HCT116 (cell line): ENCODE results near the gene FRRS1. TPM values are rescaled to one million over a fixed set of nuclear protein-coding genes. Genes with fewer than 3 reads are reported as not detected.

Experiments used
- ATAC-seq: fragments of 200-7000 bp; cut with Tn5 transposase; 2 replicates; pipeline ENCODE4 v1.9.1; 2020; ENCODE audit warnings: mild to moderate bottlenecking, moderate library complexity
- BruUV-seq: library from RNA; stranded (reverse); fragments of 400-500 nt; replicated peaks from 2 replicates; lab custom pipeline; 2021; lab: Mats Ljungman, UMichigan
- CTCF ChIA-PET: fragments of 300-600 bp; sonication (Branson Sonifier 250); formaldehyde crosslinking; loops from one replicate; lab custom pipeline; 2021; ENCODE audit warnings: antibody characterized with exemption; lab: Charles Lee
- POLR2A ChIA-PET: fragments of 300-600, 350-600 bp; sonication (Branson Sonifier 250); formaldehyde crosslinking; loops from one replicate; lab custom pipeline; 2021; ENCODE audit warnings: antibody characterized with exemption; lab: Charles Lee
- RAD21 ChIA-PET, 2 experiments: fragments of 300-600 bp; sonication (Branson Sonifier 250); formaldehyde crosslinking; loops; one replicate each; lab custom pipeline; 2023; ENCODE audit warnings: low total read pairs in 2 of 2; ENCODE audit not compliant: uncharacterized antibody in 2 of 2, unreplicated experiment in 2 of 2, low non-redundant PET in 1 of 2; lab: Charles Lee
- DNase-seq: peaks from one replicate; pipeline ENCODE4 v3.0.0-alpha.2; 2010; ENCODE audit warnings: low read depth, low spot score
- H2AFZ ChIP-seq: fragments of 200-600 bp; shearing (Covaris generic), sonication (generic); 2 replicates; pipeline ENCODE4 v1.6.1; 2017; ENCODE audit warnings: low read depth, mixed run types, mixed read lengths, antibody characterized with exemption, low read length; ENCODE audit not compliant: poor library complexity, severe bottlenecking
- H3K27ac ChIP-seq: 2 replicates; pipeline ENCODE4 v1.5.1; 2012; ENCODE audit warnings: low read depth, low read length
- H3K27me3 ChIP-seq: fragments of 200-600 bp; sonication (generic); 2 replicates; pipeline ENCODE4 v1.6.1; 2016; ENCODE audit warnings: mixed run types, low read length, mixed read lengths; ENCODE audit not compliant: insufficient read depth
- H3K36me3 ChIP-seq, 2 experiments: fragments of 200-500 bp in 1 of 2; fragments of 200-600 bp in 1 of 2; sonication (Bioruptor generic) in 1 of 2; sonication (generic) in 1 of 2; 2 replicates each; pipeline versions ENCODE4 v1.5.1 to v1.6.1; 2014 to 2016; ENCODE audit warnings: low read length in 2 of 2, inconsistent platforms in 1 of 2, mixed read lengths in 1 of 2, mixed run types in 1 of 2; ENCODE audit not compliant: insufficient read depth in 2 of 2, control insufficient read depth in 1 of 2
- H3K4me1 ChIP-seq, 2 experiments: fragments of 200-600 bp in 1 of 2; sonication (generic) in 1 of 2; 2 replicates each; pipeline versions ENCODE4 v1.5.1 to v1.6.1; 2012 to 2017; ENCODE audit warnings: low read length in 2 of 2, inconsistent platforms in 1 of 2, mild to moderate bottlenecking in 1 of 2, mixed read lengths in 1 of 2, mixed run types in 1 of 2, moderate library complexity in 1 of 2; ENCODE audit not compliant: insufficient read depth in 2 of 2, control insufficient read depth in 1 of 2
- H3K4me2 ChIP-seq: fragments of 200-600 bp; sonication (generic); 2 replicates; pipeline ENCODE4 v1.6.1; 2017; ENCODE audit warnings: mixed run types, low read length, mixed read lengths
- H3K4me3 ChIP-seq, 2 experiments: fragments of 200-600 bp in 1 of 2; sonication (generic) in 1 of 2; replicated peaks in 1 of 2; 2 replicates each; pipeline ENCODE4 v1.5.1; 2011 to 2016; ENCODE audit warnings: low read length in 2 of 2, control low read depth in 1 of 2, low read depth in 1 of 2, mild to moderate bottlenecking in 1 of 2, mixed read lengths in 1 of 2, mixed run types in 1 of 2
- H3K79me2 ChIP-seq: fragments of 200-600 bp; sonication (generic); 2 replicates; pipeline ENCODE4 v1.6.1; 2017; ENCODE audit warnings: mild to moderate bottlenecking, mixed run types, low read length, moderate library complexity, mixed read lengths; ENCODE audit not compliant: insufficient read depth
- H3K9ac ChIP-seq: fragments of 200-600 bp; sonication (generic); 2 replicates; pipeline ENCODE4 v1.6.1; 2016; ENCODE audit warnings: low read length, mixed read lengths
- H3K9me2 ChIP-seq: fragments of 200-600 bp; sonication (generic), shearing (Covaris generic); 2 replicates; pipeline ENCODE4 v1.6.1; 2017; ENCODE audit warnings: mixed run types, mild to moderate bottlenecking, moderate library complexity; ENCODE audit not compliant: insufficient read depth
- H3K9me3 ChIP-seq, 2 experiments: fragments of 200-500 bp in 1 of 2; fragments of 200-600 bp in 1 of 2; sonication (Bioruptor generic) in 1 of 2; sonication (generic) in 1 of 2; 2 replicates each; pipeline ENCODE4 v1.6.1; 2014 to 2017; ENCODE audit warnings: low read length in 2 of 2, mixed read lengths in 2 of 2, inconsistent platforms in 1 of 2, low read depth in 1 of 2, mild to moderate bottlenecking in 1 of 2, mixed run types in 1 of 2, moderate library complexity in 1 of 2; ENCODE audit not compliant: control insufficient read depth in 1 of 2, insufficient read depth in 1 of 2
- H4K20me1 ChIP-seq: fragments of 200-600 bp; sonication (generic), shearing (Covaris generic); 2 replicates; pipeline ENCODE4 v1.6.1; 2017; ENCODE audit warnings: mixed run types, mild to moderate bottlenecking, moderate library complexity; ENCODE audit not compliant: insufficient read depth
- CBX3 ChIP-seq: IDR thresholded peaks from 2 replicates; pipeline ENCODE4 v1.6.1; 2012; ENCODE audit warnings: low read depth
- CEBPB ChIP-seq: IDR thresholded peaks from 2 replicates; pipeline ENCODE4 v1.6.1; 2012; ENCODE audit warnings: low read depth
- ELF1 ChIP-seq: IDR thresholded peaks from 2 replicates; pipeline ENCODE4 v1.6.1; 2012; ENCODE audit warnings: low read depth, borderline replicate concordance
- EZH2 ChIP-seq: fragments of 200-600 bp; sonication (generic); IDR thresholded peaks from 2 replicates; pipeline ENCODE4 v1.6.1; 2017; ENCODE audit warnings: antibody characterized with exemption, mixed run types
- EZH2phosphoT487 ChIP-seq: fragments of 200-600 bp; IDR thresholded peaks from 2 replicates; pipeline ENCODE4 v1.6.1; 2018; ENCODE audit warnings: antibody characterized with exemption, borderline replicate concordance
- POLR2A ChIP-seq: IDR thresholded peaks from 2 replicates; pipeline ENCODE4 v1.7.0; 2011; ENCODE audit warnings: borderline replicate concordance; ENCODE audit not compliant: insufficient read depth, insufficient read length; ENCODE audit errors: extremely low read depth
- POLR2AphosphoS5 ChIP-seq: IDR thresholded peaks from 2 replicates; pipeline ENCODE4 v1.6.1; 2011; ENCODE audit warnings: mild to moderate bottlenecking, low read depth, low read length, moderate library complexity
- RAD21 ChIP-seq: IDR thresholded peaks from 2 replicates; pipeline ENCODE4 v1.6.1; 2012; ENCODE audit warnings: low read depth, mild to moderate bottlenecking
- SIN3A ChIP-seq: IDR thresholded peaks from 2 replicates; pipeline ENCODE4 v1.6.1; 2012; ENCODE audit warnings: low read depth
- SP1 ChIP-seq: IDR thresholded peaks from 2 replicates; pipeline ENCODE4 v1.6.1; 2012; ENCODE audit warnings: low read depth
- TCF7L2 ChIP-seq: IDR thresholded peaks from 2 replicates; pipeline ENCODE4 v1.7.0; 2011; ENCODE audit warnings: borderline replicate concordance, inconsistent platforms; ENCODE audit not compliant: insufficient read depth, insufficient read length; ENCODE audit errors: extremely low read depth
- YY1 ChIP-seq: IDR thresholded peaks from 2 replicates; pipeline ENCODE4 v1.6.1; 2011; ENCODE audit warnings: low read length, low read depth, moderate library complexity, mild to moderate bottlenecking; ENCODE audit not compliant: insufficient replicate concordance; ENCODE audit errors: extremely low read depth
- ZFX ChIP-seq: fragments of 450-650 bp; IDR thresholded peaks from 2 replicates; pipeline ENCODE4 v1.6.1; 2017
- ZNF274 ChIP-seq: fragments of 200-500 bp; sonication (Bioruptor generic); IDR thresholded peaks from 2 replicates; pipeline ENCODE4 v1.6.1; 2014; ENCODE audit warnings: mild to moderate bottlenecking, low read depth, low read length, inconsistent platforms
- intact Hi-C: fragments of 100-400 bp; cut with micrococcal nuclease; formaldehyde crosslinking; loops from 2 replicates; pipeline ENCODE4 v1.10.0; 2022
- total RNA-seq: library from RNA; stranded (reverse); gene quantifications from one replicate; pipeline ENCODE4 v1.2.1, GENCODE V29; 2021; ENCODE audit not compliant: unreplicated experiment
- TF ChIP-seq, protein P1 (sequence below): IDR thresholded peaks from 2 replicates; pipeline ENCODE4 v1.6.1; 2012
- TF ChIP-seq, protein P2 (sequence below), 3 experiments: fragments of 200-600 bp in 1 of 3; sonication (generic) in 1 of 3; IDR thresholded peaks in 2 of 3; conservative IDR thresholded peaks in 1 of 3; 2 replicates each; pipeline ENCODE4 v1.5.1; 2012 to 2017; ENCODE audit warnings: low read depth in 2 of 3, low read length in 2 of 3, antibody characterized with exemption in 1 of 3, borderline replicate concordance in 1 of 3, control low read depth in 1 of 3, mild to moderate bottlenecking in 1 of 3, mixed read lengths in 1 of 3, mixed run types in 1 of 3, moderate library complexity in 1 of 3; ENCODE audit not compliant: insufficient read depth in 1 of 3
- TF ChIP-seq, protein P3 (sequence below): IDR thresholded peaks from 2 replicates; pipeline ENCODE4 v1.6.1; 2012; ENCODE audit warnings: low read depth
- TF ChIP-seq, protein P4 (sequence below): IDR thresholded peaks from 2 replicates; pipeline ENCODE4 v1.6.1; 2012

Gene FRRS1
- total RNA-seq, 1 experiment from 2014 or later, result 19.8 TPM

DNA sequence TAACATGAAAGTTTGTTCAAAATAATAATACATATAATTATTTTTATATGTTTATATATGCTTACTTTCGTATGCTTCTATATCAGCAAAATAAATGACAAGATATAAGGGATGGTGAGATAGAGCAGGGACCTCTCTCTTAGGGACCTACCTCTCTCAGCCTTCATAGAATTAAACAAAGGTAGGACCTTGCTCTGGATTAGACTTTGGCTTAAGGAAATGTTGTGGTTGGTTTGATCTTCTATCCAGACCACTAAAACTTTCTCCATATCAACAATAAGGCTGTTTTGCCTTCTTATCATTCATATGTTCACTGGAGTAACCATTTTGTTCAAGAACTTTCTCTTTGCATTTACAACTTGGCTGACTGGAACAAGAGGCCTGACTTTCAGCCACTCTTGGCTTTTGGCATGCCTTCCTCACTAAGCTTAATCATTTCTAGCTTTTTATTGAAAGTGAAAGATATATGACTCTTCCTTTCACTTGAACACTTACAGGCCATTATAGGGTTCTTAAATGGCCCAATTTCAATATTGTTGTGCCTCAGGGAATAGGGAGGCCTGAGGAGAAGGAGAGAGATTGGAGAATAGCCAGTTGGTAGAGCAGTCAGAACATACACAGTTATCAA lies 14.4 kb downstream of the FRRS1 start:
- Histone ChIP-seq H3K4me3 (no peak overlapping the region), H3K27me3 (no peaks in the 10 kb centered on the region), H3K9me3 (no peaks in the 10 kb centered on the region), H3K79me2 (peaks cover 53% of the 10 kb centered on the region), H3K4me1 (peaks cover 6 to 58% of the 10 kb centered on the region in 2 experiments; a peak in 3 of 4 replicates), H3K36me3 (no peaks in the 10 kb centered on the region), H4K20me1 (no peaks in the 10 kb centered on the region), H3K9me2 (no peaks in the 10 kb centered on the region), H3K4me2 (peak overlapping the region; percentile 34; the same call in 1 of the 2 replicates), H3K9ac (no peak overlapping the region), H3K27ac (no peak overlapping the region), H2AFZ (no peak overlapping the region)
- no peak for DNase-seq
- BruUV-seq, result no TSS peak
- ATAC-seq, result no peak
- ChIA-PET RAD21 (no interaction called here), POLR2A (no interaction called here), CTCF (no interaction called here)
- no peak for TF ChIP-seq CBX3
- no peak for TF ChIP-seq EZH2
- TF ChIP-seq, protein P1, sequence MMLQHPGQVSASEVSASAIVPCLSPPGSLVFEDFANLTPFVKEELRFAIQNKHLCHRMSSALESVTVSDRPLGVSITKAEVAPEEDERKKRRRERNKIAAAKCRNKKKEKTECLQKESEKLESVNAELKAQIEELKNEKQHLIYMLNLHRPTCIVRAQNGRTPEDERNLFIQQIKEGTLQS, result no peak
- TF ChIP-seq YY1, result no peak
- TF ChIP-seq SP1, result no peak
- TF ChIP-seq, protein P2, sequence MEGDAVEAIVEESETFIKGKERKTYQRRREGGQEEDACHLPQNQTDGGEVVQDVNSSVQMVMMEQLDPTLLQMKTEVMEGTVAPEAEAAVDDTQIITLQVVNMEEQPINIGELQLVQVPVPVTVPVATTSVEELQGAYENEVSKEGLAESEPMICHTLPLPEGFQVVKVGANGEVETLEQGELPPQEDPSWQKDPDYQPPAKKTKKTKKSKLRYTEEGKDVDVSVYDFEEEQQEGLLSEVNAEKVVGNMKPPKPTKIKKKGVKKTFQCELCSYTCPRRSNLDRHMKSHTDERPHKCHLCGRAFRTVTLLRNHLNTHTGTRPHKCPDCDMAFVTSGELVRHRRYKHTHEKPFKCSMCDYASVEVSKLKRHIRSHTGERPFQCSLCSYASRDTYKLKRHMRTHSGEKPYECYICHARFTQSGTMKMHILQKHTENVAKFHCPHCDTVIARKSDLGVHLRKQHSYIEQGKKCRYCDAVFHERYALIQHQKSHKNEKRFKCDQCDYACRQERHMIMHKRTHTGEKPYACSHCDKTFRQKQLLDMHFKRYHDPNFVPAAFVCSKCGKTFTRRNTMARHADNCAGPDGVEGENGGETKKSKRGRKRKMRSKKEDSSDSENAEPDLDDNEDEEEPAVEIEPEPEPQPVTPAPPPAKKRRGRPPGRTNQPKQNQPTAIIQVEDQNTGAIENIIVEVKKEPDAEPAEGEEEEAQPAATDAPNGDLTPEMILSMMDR (IDR thresholded peaks at IDR 0.05 in 2 of 3, conservative IDR thresholded peaks at IDR 0.05 in 1 of 3; ENCODE audit: borderline replicate concordance in 1 of 3, insufficient read depth in 1 of 3, low read depth in 2 of 3, low read length in 2 of 3), result no peak
- no peak for TF ChIP-seq CEBPB
- TF ChIP-seq, protein P3, sequence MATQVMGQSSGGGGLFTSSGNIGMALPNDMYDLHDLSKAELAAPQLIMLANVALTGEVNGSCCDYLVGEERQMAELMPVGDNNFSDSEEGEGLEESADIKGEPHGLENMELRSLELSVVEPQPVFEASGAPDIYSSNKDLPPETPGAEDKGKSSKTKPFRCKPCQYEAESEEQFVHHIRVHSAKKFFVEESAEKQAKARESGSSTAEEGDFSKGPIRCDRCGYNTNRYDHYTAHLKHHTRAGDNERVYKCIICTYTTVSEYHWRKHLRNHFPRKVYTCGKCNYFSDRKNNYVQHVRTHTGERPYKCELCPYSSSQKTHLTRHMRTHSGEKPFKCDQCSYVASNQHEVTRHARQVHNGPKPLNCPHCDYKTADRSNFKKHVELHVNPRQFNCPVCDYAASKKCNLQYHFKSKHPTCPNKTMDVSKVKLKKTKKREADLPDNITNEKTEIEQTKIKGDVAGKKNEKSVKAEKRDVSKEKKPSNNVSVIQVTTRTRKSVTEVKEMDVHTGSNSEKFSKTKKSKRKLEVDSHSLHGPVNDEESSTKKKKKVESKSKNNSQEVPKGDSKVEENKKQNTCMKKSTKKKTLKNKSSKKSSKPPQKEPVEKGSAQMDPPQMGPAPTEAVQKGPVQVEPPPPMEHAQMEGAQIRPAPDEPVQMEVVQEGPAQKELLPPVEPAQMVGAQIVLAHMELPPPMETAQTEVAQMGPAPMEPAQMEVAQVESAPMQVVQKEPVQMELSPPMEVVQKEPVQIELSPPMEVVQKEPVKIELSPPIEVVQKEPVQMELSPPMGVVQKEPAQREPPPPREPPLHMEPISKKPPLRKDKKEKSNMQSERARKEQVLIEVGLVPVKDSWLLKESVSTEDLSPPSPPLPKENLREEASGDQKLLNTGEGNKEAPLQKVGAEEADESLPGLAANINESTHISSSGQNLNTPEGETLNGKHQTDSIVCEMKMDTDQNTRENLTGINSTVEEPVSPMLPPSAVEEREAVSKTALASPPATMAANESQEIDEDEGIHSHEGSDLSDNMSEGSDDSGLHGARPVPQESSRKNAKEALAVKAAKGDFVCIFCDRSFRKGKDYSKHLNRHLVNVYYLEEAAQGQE, result no peak
- TF ChIP-seq EZH2phosphoT487, result no peak
- TF ChIP-seq ZFX, result no peak
- no peak for TF ChIP-seq RAD21
- TF ChIP-seq, protein P4, sequence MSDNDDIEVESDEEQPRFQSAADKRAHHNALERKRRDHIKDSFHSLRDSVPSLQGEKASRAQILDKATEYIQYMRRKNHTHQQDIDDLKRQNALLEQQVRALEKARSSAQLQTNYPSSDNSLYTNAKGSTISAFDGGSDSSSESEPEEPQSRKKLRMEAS, result no peak
- no peak for TF ChIP-seq ZNF274
- TF ChIP-seq POLR2AphosphoS5, result no peak
- no peak for TF ChIP-seq SIN3A
- no peak for TF ChIP-seq TCF7L2
- no peak for TF ChIP-seq POLR2A
- no peak for TF ChIP-seq ELF1
- intact Hi-C loops, result no loop called here
